Measurements from ENCODE around the gene ATP6AP1. TPM values are rescaled to one million over a fixed set of nuclear protein-coding genes. Genes with fewer than 3 reads are reported as not detected.
A peak's percentile ranks its signal among the peaks of the same experiment; 100 is the strongest.
"Not testable (repeated sequence)": the region's sequence is repeated elsewhere in the genome, so short reads cannot be mapped to it uniquely, and the experiment has no call there.

ATP6AP1 gene
- total and polyA plus RNA-seq, 7 experiments from 2014 or later = 37.8 to 118 (median 56.6) TPM

GRCh38 chrX:154389812-154390747 lies 38.4 kb upstream of the ATP6AP1 start:
- H3K36me3 Mint-ChIP-seq; H3K27ac ChIP-seq (ENCODE audit: low read depth, low read length); H3K36me3 ChIP-seq (ENCODE audit: control insufficient read depth in 2 of 3, insufficient read depth in 3 of 3, low read length in 3 of 3); H3K9me3 ChIP-seq (ENCODE audit: control insufficient read depth in 2 of 3, low read length in 3 of 3); CTCF ChIA-PET; H3K27ac Mint-ChIP-seq; POLR2A ChIA-PET; H3K4me1 ChIP-seq (ENCODE audit: control insufficient read depth in 2 of 2, insufficient read depth in 2 of 2, low read length in 2 of 2); H3K4me3 Mint-ChIP-seq; H3K27me3 Mint-ChIP-seq; H3K9me3 Mint-ChIP-seq; H3K4me1 Mint-ChIP-seq; H3K27me3 ChIP-seq (ENCODE audit: control insufficient read depth in 2 of 2, insufficient read depth in 2 of 2, low read length in 2 of 2); H3K4me3 ChIP-seq (ENCODE audit: low read length): not testable (repeated sequence)
- intact Hi-C loops (cut with micrococcal nuclease) = loop anchor here in 1 of 2 donors (10.0 kb wide), 1 partner anchor 635 kb away; the partner anchor contains the start of genes F8 and FUNDC2
- ATAC-seq (peak; percentile 81), DNase-seq (peak in 3 of 9 donors; percentile 41 to 65 (median 63))

- DNase-seq; ATAC-seq; H3K27me3 ChIP-seq (ENCODE audit: control insufficient read depth in 2 of 2, insufficient read depth in 2 of 2, low read length in 2 of 2); H3K4me3 ChIP-seq (ENCODE audit: low read length); CTCF ChIA-PET; H3K27ac ChIP-seq (ENCODE audit: low read depth, low read length); H3K9me3 ChIP-seq (ENCODE audit: control insufficient read depth in 2 of 3, low read length in 3 of 3); H3K27me3 Mint-ChIP-seq: not testable (repeated sequence)
- H3K36me3 Mint-ChIP-seq = peaks cover 3 to 20% (median 16%) of the 10 kb centered on the region in 5 donors
- H3K4me1 ChIP-seq (ENCODE audit: control insufficient read depth in 2 of 2, insufficient read depth in 2 of 2, low read length in 2 of 2) = peaks cover 10 to 14% of the 10 kb centered on the region in 2 donors
- H3K4me3 Mint-ChIP-seq = peak overlapping the region in 4 of 10 donors; percentile 49 to 97 (median 74)
- intact Hi-C loops (cut with micrococcal nuclease) = loop anchor here (5.0 to 10.0 kb wide), 5 partner anchors 41 to 628 kb away; partner anchors contain the start of genes F8 (in 1 of the 2), FUNDC2 (in 1 of the 2), GDI1 (in 1 of the 2) and HCFC1 (in 1 of the 2)
- peak overlapping the region in 1 of 9 donors; percentile 42 for H3K27ac Mint-ChIP-seq
- peaks cover 6 to 22% (median 14%) of the 10 kb centered on the region in 7 donors for H3K4me1 Mint-ChIP-seq
- H3K36me3 ChIP-seq (ENCODE audit: control insufficient read depth in 2 of 3, insufficient read depth in 3 of 3, low read length in 3 of 3) = peaks cover 7 to 23% (median 11%) of the 10 kb centered on the region in 3 experiments
- H3K9me3 Mint-ChIP-seq = peaks cover 0 to 11% (median 0%) of the 10 kb centered on the region in 11 donors
- POLR2A ChIA-PET = interaction anchor here (1.2 to 6.8 kb wide), 3 partner anchors 15 to 94 kb away, joined by 4 to 77 read pairs (median 6); partner anchors contain the start of genes DNASE1L1, SLC10A3 and TAFAZZIN
Measured at GRCh38 chrX:154396363-154396762, 32.1 kb upstream of the ATP6AP1 start.

- H3K4me3 ChIP-seq (ENCODE audit: low read length) = peak overlapping the region; percentile 95
- H3K27me3 ChIP-seq (ENCODE audit: control insufficient read depth in 2 of 2, insufficient read depth in 2 of 2, low read length in 2 of 2) = no peaks in the 10 kb centered on the region
- Mint-ChIP-seq H3K36me3 (peaks cover 3 to 20% (median 16%) of the 10 kb centered on the region in 5 donors), H3K27ac (peak overlapping the region in 8 of 9 donors; percentile 97 to 100 (median 100)), H3K4me3 (peak overlapping the region; percentile 93 to 100 (median 98)), H3K9me3 (peaks cover 0 to 11% (median 0%) of the 10 kb centered on the region in 11 donors), H3K27me3 (peaks cover 0 to 5% (median 0%) of the 10 kb centered on the region in 5 donors), H3K4me1 (peaks cover 6 to 22% (median 14%) of the 10 kb centered on the region in 7 donors)
- H3K36me3 ChIP-seq (ENCODE audit: control insufficient read depth in 2 of 3, insufficient read depth in 3 of 3, low read length in 3 of 3) = peaks cover 7 to 23% (median 11%) of the 10 kb centered on the region in 3 experiments
- intact Hi-C loops (cut with micrococcal nuclease) = loop anchor here (5.0 to 10.0 kb wide), 5 partner anchors 40 to 628 kb away; partner anchors contain the start of genes F8 (in 1 of the 2), FUNDC2 (in 1 of the 2), GDI1 (in 1 of the 2) and HCFC1 (in 1 of the 2)
- peaks cover 10 to 14% of the 10 kb centered on the region in 2 donors for H3K4me1 ChIP-seq (ENCODE audit: control insufficient read depth in 2 of 2, insufficient read depth in 2 of 2, low read length in 2 of 2)
- H3K9me3 ChIP-seq (ENCODE audit: control insufficient read depth in 2 of 3, low read length in 3 of 3) = no peaks in the 10 kb centered on the region
- peak in 3 of 9 donors; percentile 19 to 76 (median 20) for DNase-seq
- CTCF ChIA-PET = interaction anchor here (1.2 kb wide), 1 partner anchor 24 kb away, joined by 3 read pairs; no protein-coding TSS in a partner anchor
- peak; percentile 53 for ATAC-seq
- H3K27ac ChIP-seq (ENCODE audit: low read depth, low read length) = peak overlapping the region; percentile 97
- POLR2A ChIA-PET = interaction anchor here (0.6 to 6.8 kb wide), 28 partner anchors 14 to 426 kb away, joined by 3 to 77 read pairs (median 6); partner anchors contain the start of genes ATP6AP1, DKC1, DNASE1L1 and EMD
Measured at GRCh38 chrX:154396973-154397887, 31.2 kb upstream of the ATP6AP1 start.

- ATAC-seq = peak; percentile 90
- Histone ChIP-seq H3K36me3 (ENCODE audit: control insufficient read depth in 2 of 3, insufficient read depth in 3 of 3, low read length in 3 of 3) (peaks cover 7 to 23% (median 11%) of the 10 kb centered on the region in 3 experiments), H3K4me1 (ENCODE audit: control insufficient read depth in 2 of 2, insufficient read depth in 2 of 2, low read length in 2 of 2) (peaks cover 10 to 14% of the 10 kb centered on the region in 2 donors), H3K27ac (ENCODE audit: low read depth, low read length) (peak within 1 kb of the TSS; percentile 97), H3K9me3 (ENCODE audit: control insufficient read depth in 2 of 3, low read length in 3 of 3) (no peaks in the 10 kb centered on the region), H3K4me3 (ENCODE audit: low read length) (peak within 1 kb of the TSS; percentile 95), H3K27me3 (ENCODE audit: control insufficient read depth in 2 of 2, insufficient read depth in 2 of 2, low read length in 2 of 2) (no peaks in the 10 kb centered on the region)
- DNase-seq = peak; percentile 67 to 90 (median 86)
- intact Hi-C loops (cut with micrococcal nuclease) = loop anchor here (5.0 to 10.0 kb wide), 5 partner anchors 39 to 627 kb away; partner anchors contain the start of genes F8 (in 1 of the 2), FUNDC2 (in 1 of the 2), GDI1 (in 1 of the 2) and HCFC1 (in 1 of the 2)
- H3K4me3 Mint-ChIP-seq = peak within 1 kb of the TSS; percentile 93 to 100 (median 98)
- peaks cover 0 to 11% (median 0%) of the 10 kb centered on the region in 11 donors for H3K9me3 Mint-ChIP-seq
- ChIA-PET CTCF (interaction anchor here (1.2 to 1.8 kb wide), 3 partner anchors 25 to 138 kb away, joined by 3 to 4 read pairs (median 4); partner anchors contain the start of gene SLC10A3), POLR2A (interaction anchor here (0.6 to 6.8 kb wide), 38 partner anchors 10 to 427 kb away, joined by 3 to 77 read pairs (median 6); partner anchors contain the start of genes ATP6AP1, DKC1, DNASE1L1 and EMD)
- peaks cover 3 to 20% (median 16%) of the 10 kb centered on the region in 5 donors for H3K36me3 Mint-ChIP-seq
- peaks cover 6 to 22% (median 14%) of the 10 kb centered on the region in 7 donors for H3K4me1 Mint-ChIP-seq
- peaks cover 0 to 5% (median 0%) of the 10 kb centered on the region in 5 donors for H3K27me3 Mint-ChIP-seq
- H3K27ac Mint-ChIP-seq = peak within 1 kb of the TSS; percentile 97 to 100 (median 99)
Measured at GRCh38 chrX:154397888-154398667, 30.4 kb upstream of the ATP6AP1 start, which contains the start of gene RPL10. Gene RPL10 (plus strand): TSS chrX:154398377. CDS start chrX:154398520, 143 bp downstream.
